GM12878 (cell line): Measurements from ENCODE around the gene MMP11. TPM values are rescaled to one million over a fixed set of nuclear protein-coding genes. Genes with fewer than 3 reads are reported as not detected.

Source experiments
- ATAC-seq: fragments of 200-7000 bp; cut with Tn5 transposase; 3 replicates; pipeline ENCODE4 v1.9.1; 2020; ENCODE audit warnings: mild to moderate bottlenecking, moderate library complexity
- BruUV-seq: library from RNA; stranded (reverse); fragments of 400-500 nt; replicated peaks from 2 replicates; lab custom pipeline; 2021; lab: Mats Ljungman, UMichigan
- CTCF ChIA-PET: fragments of 300-600 bp; sonication (Branson Sonifier 250); formaldehyde crosslinking; extraction: SDS; loops from one replicate; lab custom pipeline; 2021; ENCODE audit warnings: inconsistent platforms; lab: Yijun Ruan, JAX
- POLR2A ChIA-PET: fragments of 350-600 bp; formaldehyde crosslinking; extraction: SDS; loops from one replicate; lab custom pipeline; 2021; ENCODE audit warnings: inconsistent platforms; lab: Charles Lee
- RAD21 ChIA-PET: fragments of 300-600 bp; sonication (Branson Sonifier 250); formaldehyde crosslinking; loops from one replicate; lab custom pipeline; 2023; ENCODE audit warnings: antibody characterized with exemption; ENCODE audit not compliant: unreplicated experiment; lab: Charles Lee
- SMC1A ChIA-PET: fragments of 300-600 bp; sonication (Branson Sonifier 250); formaldehyde crosslinking; loops from one replicate; lab custom pipeline; 2023; ENCODE audit not compliant: unreplicated experiment, uncharacterized antibody; lab: Charles Lee
- DNase-seq: peaks from one replicate; pipeline ENCODE4 v3.0.0-alpha.2; 2011; ENCODE audit warnings: low read depth, low spot score
- FAIRE-seq: peaks from 3 replicates; lab custom pipeline; 2011; peaks lifted over from hg19 to GRCh38; lab: Jason Lieb, UNC
- H2AFZ ChIP-seq: 2 replicates; pipeline ENCODE4 v1.6.0; 2011; ENCODE audit warnings: low read depth, low read length, control low read depth; ENCODE audit not compliant: control insufficient read depth
- H3K27ac ChIP-seq: 2 replicates; pipeline ENCODE4 v1.5.1; 2011; ENCODE audit warnings: control low read depth; ENCODE audit not compliant: control insufficient read depth, insufficient read depth
- H3K27me3 ChIP-seq, 2 experiments: replicated peaks in 1 of 2; 2 replicates each; pipeline versions ENCODE4 v1.6.0 to v1.6.1; 2011; ENCODE audit warnings: low read length in 1 of 2; ENCODE audit not compliant: control insufficient read depth in 2 of 2, insufficient read depth in 2 of 2
- H3K36me3 ChIP-seq, 2 experiments: 2 replicates each; pipeline ENCODE4 v1.5.1; 2011; ENCODE audit warnings: low read length in 1 of 2; ENCODE audit not compliant: control insufficient read depth in 2 of 2, insufficient read depth in 2 of 2
- H3K4me1 ChIP-seq: 2 replicates; pipeline ENCODE4 v1.6.1; 2011; ENCODE audit warnings: mild to moderate bottlenecking, low read length, moderate library complexity, mixed read lengths; ENCODE audit not compliant: control insufficient read depth, insufficient read depth
- H3K4me2 ChIP-seq: 2 replicates; pipeline ENCODE4 v1.6.0; 2011; ENCODE audit warnings: control low read depth; ENCODE audit not compliant: control insufficient read depth, insufficient read depth
- H3K4me3 ChIP-seq: fragments of 200-600 bp; sonication (generic); 2 replicates; pipeline ENCODE4 v1.5.1; 2016
- H3K79me2 ChIP-seq: 2 replicates; pipeline ENCODE4 v1.6.0; 2011; ENCODE audit warnings: low read length; ENCODE audit not compliant: control insufficient read depth, insufficient read depth
- H3K9ac ChIP-seq: 2 replicates; pipeline ENCODE4 v1.8.0; 2011; ENCODE audit warnings: low read length, control low read depth, mixed read lengths; ENCODE audit not compliant: control insufficient read depth, insufficient read depth
- H3K9me3 ChIP-seq: replicated peaks from 3 replicates; pipeline ENCODE4 v1.5.1; 2011; ENCODE audit warnings: mild to moderate bottlenecking, low read length; ENCODE audit not compliant: control insufficient read depth, insufficient read depth
- H4K20me1 ChIP-seq: 2 replicates; pipeline ENCODE4 v1.6.0; 2011; ENCODE audit not compliant: control insufficient read depth, insufficient read depth
- CBX3 ChIP-seq: fragments of 200-600 bp; sonication (generic); IDR thresholded peaks from 2 replicates; pipeline ENCODE4 v1.6.1; 2016; ENCODE audit warnings: low read depth, borderline replicate concordance
- ELK1 ChIP-seq: IDR thresholded peaks from 2 replicates; pipeline ENCODE4 v1.6.1; 2012; ENCODE audit warnings: low read depth, low read length, improper control_type of control experiment
- NR2C2 ChIP-seq: IDR thresholded peaks from 2 replicates; pipeline ENCODE4 v1.6.1; 2011; ENCODE audit warnings: borderline replicate concordance, low read depth; ENCODE audit not compliant: control insufficient read depth, insufficient read length
- POLR2A ChIP-seq: IDR thresholded peaks from 2 replicates; pipeline ENCODE4 v1.6.1; 2011; ENCODE audit warnings: low read depth, mild to moderate bottlenecking, low read length
- SKIL ChIP-seq: fragments of 450-650 bp; IDR thresholded peaks from 2 replicates; pipeline ENCODE4 v1.6.1; 2017; ENCODE audit warnings: mild to moderate bottlenecking, low read depth, inconsistent platforms; ENCODE audit not compliant: poor library complexity, severe bottlenecking
- SMARCA5 ChIP-seq: fragments of 450-650 bp; IDR thresholded peaks from 2 replicates; pipeline ENCODE4 v1.6.1; 2017; ENCODE audit warnings: mild to moderate bottlenecking
- TAF1 ChIP-seq: IDR thresholded peaks from 2 replicates; pipeline ENCODE4 v1.6.1; 2011; ENCODE audit warnings: mild to moderate bottlenecking, low read depth, low read length, borderline replicate concordance
- TCF7 ChIP-seq: IDR thresholded peaks from 2 replicates; pipeline ENCODE4 v1.6.1; 2014; ENCODE audit warnings: antibody characterized with exemption, borderline replicate concordance
- ZBTB11 ChIP-seq: fragments of 450-650 bp; formaldehyde crosslinking; IDR thresholded peaks from 2 replicates; pipeline ENCODE4 v1.5.0; 2022; ENCODE audit warnings: mild to moderate bottlenecking, missing genetic modification characterization
- ZBTB4 ChIP-seq: fragments of 450-650 bp; formaldehyde crosslinking; IDR thresholded peaks from 2 replicates; pipeline ENCODE4 v1.4.0; 2022; ENCODE audit warnings: mild to moderate bottlenecking, moderate library complexity
- WGBS: methylation state at CpG from one replicate; pipeline ENCODE4 v1.1.6; 2016; ENCODE audit warnings: low lambda C conversion rate; ENCODE audit not compliant: insufficient replicate concordance, insufficient coverage; ENCODE audit errors: missing lambda C conversion rate; 5-methylcytosine and 5-hydroxymethylcytosine counted together
- in situ Hi-C: fragments of 300-500 bp; cut with MboI; formaldehyde crosslinking; loops from 9 replicates; pipeline ENCODE4 v1.14.3; 2018; ENCODE audit warnings: mixed read lengths
- intact Hi-C: fragments of 100-400 bp; cut with micrococcal nuclease; formaldehyde crosslinking; loops from one replicate; pipeline ENCODE4 v1.14.2; 2022; ENCODE audit not compliant: unreplicated experiment
- polyA plus RNA-seq, 11 experiments: library from polyadenylated mRNA; depleted of rRNA in 4 of 11; unstranded in 6 of 11; stranded (reverse) in 5 of 11; fragments of >200 nt; fragmentation: Nextera tagmentation in 4 of 11; fragmentation: Illumina TruSeq in 1 of 11; extraction: Ambion mirVana in 4 of 11; extraction: Trizol in 1 of 11; gene quantifications; 1 replicate in 1 of 11; 2 replicates in 10 of 11; pipeline versions ENCODE4 v1.2.1 to v1.2.3, GENCODE V29; 2011 to 2016; ENCODE audit warnings: inconsistent platforms in 2 of 11, missing spikeins in 2 of 11, low read depth in 1 of 11
- total RNA-seq, 4 experiments: library from RNA; depleted of rRNA in 3 of 4; stranded (reverse); fragments of >200 nt in 3 of 4; fragmentation: Illumina TruSeq in 1 of 4; extraction: Trizol in 1 of 4; gene quantifications; 2 replicates each; pipeline versions ENCODE4 v1.2.1 to v1.2.3, GENCODE V29; 2013 to 2021

The MMP11 gene
- total and polyA plus RNA-seq, 10 of the 15 experiments (the other 5 are each of a cell fraction or from before 2014, with no cell fraction given) = 0.03 to 1.1 (median 0.31) TPM; not detected in 2

- H3K27me3 ChIP-seq = no peaks in the 10 kb centered on the region
- no TSS peak for BruUV-seq
- CTCF ChIA-PET = interaction anchor here (0.8 to 1.5 kb wide), 3 partner anchors 16 to 59 kb away, joined by 3 read pairs; no protein-coding TSS in a partner anchor
- peak within 1 kb of the TSS; percentile 73 for H3K4me3 ChIP-seq
- under 1% methylated on average over 55 of the region's 97 CpGs for WGBS
- peaks cover 46% of the 10 kb centered on the region for H3K79me2 ChIP-seq
- H3K9me3 ChIP-seq = no peaks in the 10 kb centered on the region
- ATAC-seq (peak; percentile 82), FAIRE-seq (peak; percentile 18), DNase-seq (no peak)
- H3K4me1 ChIP-seq = peaks cover 11% of the 10 kb centered on the region
- H3K9ac ChIP-seq = peak within 1 kb of the TSS; percentile 99
- RAD21 ChIA-PET = interaction anchor here (0.6 to 1.1 kb wide), 5 partner anchors 14 to 616 kb away, joined by 3 to 4 read pairs (median 3); partner anchors contain the start of genes MIF and MMP11
- POLR2A ChIA-PET = interaction anchor here (0.5 to 2.5 kb wide), 4 partner anchors 19 to 108 kb away, joined by 3 to 8 read pairs (median 6); partner anchors contain the start of genes CHCHD10 and SLC2A11
- peak within 1 kb of the TSS; percentile 98 for H3K4me2 ChIP-seq
- intact Hi-C loops (loop anchor here (2.0 kb wide), 1 partner anchor 18 kb away; no protein-coding TSS in a partner anchor), in situ Hi-C loops (no loop called here)
- peak within 1 kb of the TSS; percentile 98 for H3K27ac ChIP-seq
- 0 out of 2 replicates have a peak, but pooled peaks cover 4% of the 10 kb centered on the region for H4K20me1 ChIP-seq
- H3K36me3 ChIP-seq = peaks cover 3 to 8% of the 10 kb centered on the region in 2 experiments; a peak in 3 of 4 replicates
- peak within 1 kb of the TSS; percentile 97 for H2AFZ ChIP-seq
- SMC1A ChIA-PET = interaction anchor here (1.0 to 1.9 kb wide), 7 partner anchors 9 to 59 kb away, joined by 3 to 5 read pairs (median 4); no protein-coding TSS in a partner anchor
- 0 out of 2 replicates have a peak, but pooled peaks have one; percentile 54 for TF ChIP-seq ZBTB4
- no peak for TF ChIP-seq CBX3
- no peak for TF ChIP-seq TCF7
- peak; percentile 98 for TF ChIP-seq SMARCA5
- peak; percentile 40; the same call in 1 of the 2 replicates for TF ChIP-seq TAF1
- TF ChIP-seq POLR2A = peak; percentile 85
- no peak for TF ChIP-seq NR2C2
- TF ChIP-seq ZBTB11 (CRISPR knock-in tag) = no peak
- no peak for TF ChIP-seq ELK1
- no peak for TF ChIP-seq SKIL
These were observed 14.3 kb downstream of the MMP11 start, which contains the start of gene SMARCB1 for GRCh38 chr22:23786752-23787599. SMARCB1 (plus strand) TSS chr22:23786966; CDS start chr22:23787170, 204 bp downstream.
